Tibial artery (tissue), 4 donors: ENCODE measurements around the gene MPO.
A peak's percentile ranks its signal among the peaks of the same experiment; 100 is the strongest.

Experiments
- DNase-seq, 2 donors: peaks; one replicate each; pipeline ENCODE4 v3.0.0-alpha.2; 2019
- H3K27ac ChIP-seq, 2 donors: fragments of 200-600 bp; sonication (generic) in 1 of 2; 1 replicate in 1 of 2; 2 replicates in 1 of 2; pipeline ENCODE4 v1.5.1; 2018 to 2019; ENCODE audit warnings: mild to moderate bottlenecking in 1 of 2
- H3K27me3 ChIP-seq, 2 donors: fragments of 200-600 bp; sonication (generic) in 1 of 2; one replicate each; pipeline versions ENCODE4 v1.5.1 to v1.6.0; 2016 to 2019
- H3K36me3 ChIP-seq, 3 donors: fragments of 200-600 bp; sonication (generic) in 2 of 3; one replicate each; pipeline ENCODE4 v1.5.1; 2016 to 2019; ENCODE audit warnings: mild to moderate bottlenecking in 2 of 3
- H3K4me1 ChIP-seq, 4 donors: fragments of 200-600 bp; sonication (generic) in 2 of 4; 1 replicate in 3 of 4; 2 replicates in 1 of 4; pipeline ENCODE4 v1.5.1; 2016 to 2019
- H3K4me3 ChIP-seq, 2 donors: fragments of 200-600 bp; sonication (generic) in 1 of 2; 1 replicate in 1 of 2; 2 replicates in 1 of 2; pipeline ENCODE4 v1.5.1; 2018 to 2019; ENCODE audit warnings: mild to moderate bottlenecking in 2 of 2
- H3K9me3 ChIP-seq, 3 donors: fragments of 200-600 bp; sonication (generic) in 1 of 3; one replicate each; pipeline ENCODE4 v1.5.1; 2016 to 2019
- intact Hi-C: fragments of 100-400 bp; cut with DNase I; formaldehyde crosslinking; loops from one replicate; pipeline ENCODE4 v1.15.0; 2023; ENCODE audit warnings: low total_unique reads
- TF ChIP-seq, protein P1 (sequence below), 2 experiments: fragments of 200-600 bp in 1 of 2; fragments of 450-650 bp in 1 of 2; IDR thresholded peaks; one replicate each; pipeline ENCODE4 v1.5.1; 2017 to 2019; ENCODE audit warnings: antibody characterized with exemption in 2 of 2, mild to moderate bottlenecking in 1 of 2, moderate library complexity in 1 of 2

The MPO gene

DNA sequence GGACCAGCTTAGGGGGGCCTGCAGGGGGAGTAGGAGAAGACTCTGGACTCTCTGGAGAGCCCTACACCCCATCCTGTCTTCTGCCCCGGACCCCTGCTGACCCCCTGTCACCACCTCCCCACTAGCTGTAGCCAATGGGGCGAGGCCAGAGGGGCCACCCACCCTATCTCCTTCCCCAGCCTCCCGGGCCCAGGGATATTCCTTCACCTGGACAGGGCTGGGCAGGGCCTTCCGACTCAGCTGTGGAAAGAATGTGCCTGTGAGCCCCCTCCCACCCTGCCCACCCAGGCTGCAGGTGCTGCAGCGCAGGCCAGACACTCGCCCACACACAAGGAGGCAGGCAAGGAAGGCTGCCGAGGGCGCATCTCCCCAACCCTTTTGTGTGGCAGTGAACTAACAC is 24.9 kb upstream of the MPO start:
- H3K4me1 ChIP-seq = no peaks in the 10 kb centered on the region
- TF ChIP-seq, protein P1, sequence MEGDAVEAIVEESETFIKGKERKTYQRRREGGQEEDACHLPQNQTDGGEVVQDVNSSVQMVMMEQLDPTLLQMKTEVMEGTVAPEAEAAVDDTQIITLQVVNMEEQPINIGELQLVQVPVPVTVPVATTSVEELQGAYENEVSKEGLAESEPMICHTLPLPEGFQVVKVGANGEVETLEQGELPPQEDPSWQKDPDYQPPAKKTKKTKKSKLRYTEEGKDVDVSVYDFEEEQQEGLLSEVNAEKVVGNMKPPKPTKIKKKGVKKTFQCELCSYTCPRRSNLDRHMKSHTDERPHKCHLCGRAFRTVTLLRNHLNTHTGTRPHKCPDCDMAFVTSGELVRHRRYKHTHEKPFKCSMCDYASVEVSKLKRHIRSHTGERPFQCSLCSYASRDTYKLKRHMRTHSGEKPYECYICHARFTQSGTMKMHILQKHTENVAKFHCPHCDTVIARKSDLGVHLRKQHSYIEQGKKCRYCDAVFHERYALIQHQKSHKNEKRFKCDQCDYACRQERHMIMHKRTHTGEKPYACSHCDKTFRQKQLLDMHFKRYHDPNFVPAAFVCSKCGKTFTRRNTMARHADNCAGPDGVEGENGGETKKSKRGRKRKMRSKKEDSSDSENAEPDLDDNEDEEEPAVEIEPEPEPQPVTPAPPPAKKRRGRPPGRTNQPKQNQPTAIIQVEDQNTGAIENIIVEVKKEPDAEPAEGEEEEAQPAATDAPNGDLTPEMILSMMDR (IDR thresholded peaks at IDR 0.05) = no peak
- peaks cover 0 to 64% (median 15%) of the 10 kb centered on the region in 3 donors for H3K36me3 ChIP-seq
- intact Hi-C loops = no loop called here
- peak in 1 of 2 donors; percentile 11 for DNase-seq
- H3K27me3 ChIP-seq = no peaks in the 10 kb centered on the region
- H3K27ac ChIP-seq = no peak overlapping the region
- H3K9me3 ChIP-seq = no peaks in the 10 kb centered on the region
- H3K4me3 ChIP-seq = no peak overlapping the region

GRCh38 chr17:58304750-58305486 is 24.2 kb upstream of the MPO start:
- no peaks in the 10 kb centered on the region for H3K27me3 ChIP-seq
- no peaks in the 10 kb centered on the region for H3K4me1 ChIP-seq
- TF ChIP-seq, protein P1 (IDR thresholded peaks at IDR 0.05) = no peak
- peak in 1 of 2 donors; percentile 16 for DNase-seq
- H3K4me3 ChIP-seq = no peak overlapping the region
- H3K9me3 ChIP-seq = no peaks in the 10 kb centered on the region
- peaks cover 0 to 58% (median 15%) of the 10 kb centered on the region in 3 donors for H3K36me3 ChIP-seq
- intact Hi-C loops = no loop called here
- H3K27ac ChIP-seq = no peak overlapping the region

DNA sequence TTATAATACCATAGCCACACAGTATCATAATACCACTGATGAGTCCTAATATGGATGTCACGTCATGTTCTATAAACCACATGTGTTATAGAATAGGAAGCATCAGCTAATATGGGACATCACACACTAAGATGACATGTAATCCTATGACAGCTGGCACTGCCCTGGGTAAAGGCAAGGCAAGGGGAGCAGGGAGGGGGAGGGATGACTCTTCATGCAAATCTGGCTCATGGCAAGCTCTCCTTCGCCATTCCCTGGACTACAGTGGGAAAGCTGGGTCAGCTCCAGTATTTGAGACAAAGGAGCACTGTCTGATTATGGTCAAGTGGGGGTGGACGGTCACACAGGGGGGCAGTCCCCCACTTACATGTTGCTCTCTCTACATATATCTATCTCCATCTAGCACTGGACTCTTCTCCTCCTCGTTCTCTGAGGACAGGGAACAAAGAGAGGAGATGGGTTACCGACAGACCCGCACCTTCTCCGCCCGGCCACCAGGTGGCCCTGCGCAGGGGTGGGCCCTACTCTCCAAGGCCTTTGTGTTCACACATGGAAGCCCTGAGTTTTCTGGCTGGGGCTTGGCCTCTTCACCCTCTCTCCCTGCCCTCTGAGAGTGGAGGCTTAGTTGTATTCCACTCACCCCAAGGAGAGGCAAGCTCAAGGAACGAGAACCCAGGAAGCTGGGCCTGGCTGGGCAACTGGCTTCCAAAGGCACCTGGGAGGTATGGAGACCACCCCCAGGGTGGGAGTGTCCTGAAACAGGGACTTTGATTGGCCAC is 23.4 kb upstream of the MPO start:
- no peaks in the 10 kb centered on the region for H3K9me3 ChIP-seq
- H3K4me1 ChIP-seq = no peaks in the 10 kb centered on the region
- TF ChIP-seq, protein P1 (IDR thresholded peaks at IDR 0.05) = peak; percentile 35 to 51
- DNase-seq = peak in 1 of 2 donors; percentile 18
- no peaks in the 10 kb centered on the region for H3K27me3 ChIP-seq
- H3K4me3 ChIP-seq = no peak overlapping the region
- no peak overlapping the region for H3K27ac ChIP-seq
- peaks cover 0 to 51% (median 15%) of the 10 kb centered on the region in 3 donors for H3K36me3 ChIP-seq
- intact Hi-C loops = no loop called here

GRCh38 chr17:58302919-58303585 is 22.3 kb upstream of the MPO start:
- peaks cover 0 to 40% (median 15%) of the 10 kb centered on the region in 3 donors for H3K36me3 ChIP-seq
- H3K27ac ChIP-seq = no peak overlapping the region
- no peaks in the 10 kb centered on the region for H3K27me3 ChIP-seq
- no peaks in the 10 kb centered on the region for H3K4me1 ChIP-seq
- DNase-seq = peak in 1 of 2 donors; percentile 15
- no peak overlapping the region for H3K4me3 ChIP-seq
- no peaks in the 10 kb centered on the region for H3K9me3 ChIP-seq
- TF ChIP-seq, protein P1 (IDR thresholded peaks at IDR 0.05) = no peak
- intact Hi-C loops = no loop called here

DNA sequence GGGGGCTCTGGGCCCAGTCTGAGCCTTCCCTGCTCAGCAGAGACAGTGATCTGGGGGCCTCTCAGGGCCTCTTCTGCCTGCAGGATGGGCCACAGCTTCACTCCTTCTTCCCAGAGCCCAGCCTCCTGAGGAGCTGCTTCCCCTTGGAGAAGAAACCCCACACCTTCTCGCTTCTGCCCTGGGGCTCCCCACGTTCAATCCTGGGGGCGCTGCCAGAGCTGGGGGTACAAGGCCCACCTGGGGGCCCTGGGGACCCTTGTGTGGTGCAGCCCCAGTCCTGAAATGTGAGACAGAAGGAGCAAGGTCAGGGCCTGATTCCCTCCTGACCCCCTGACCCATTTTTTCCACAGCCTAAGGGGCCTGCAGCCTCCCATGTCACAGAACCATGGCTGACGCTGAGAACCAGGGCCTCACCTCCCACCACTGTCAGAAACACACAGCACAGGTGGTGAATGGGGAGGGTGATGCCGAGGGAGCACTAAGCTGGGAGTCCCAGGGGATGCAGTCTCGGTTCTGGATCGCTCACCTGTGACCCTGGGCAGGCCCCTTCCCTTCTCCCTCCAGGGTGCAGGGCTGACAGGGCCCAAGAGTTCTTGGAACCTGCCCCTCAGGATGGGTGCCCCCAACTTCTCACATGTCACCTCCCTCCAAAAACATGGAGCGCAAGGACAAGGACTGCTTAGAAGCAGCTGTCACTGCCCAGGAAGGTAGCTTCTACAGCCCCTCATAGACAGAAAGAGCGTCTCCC is 21.6 kb upstream of the MPO start:
- intact Hi-C loops = no loop called here
- TF ChIP-seq, protein P1 (IDR thresholded peaks at IDR 0.05) = no peak

More for the DNA sequence above, 21.6 kb upstream of the MPO start:
- Histone ChIP-seq H3K4me1 (no peaks in the 10 kb centered on the region), H3K4me3 (no peak overlapping the region), H3K27ac (no peak overlapping the region), H3K36me3 (peaks cover 0 to 32% (median 11%) of the 10 kb centered on the region in 3 donors), H3K9me3 (no peaks in the 10 kb centered on the region), H3K27me3 (no peaks in the 10 kb centered on the region)
- DNase-seq = peak in 1 of 2 donors; percentile 11
